BE2C (cell line): Measurements from ENCODE around the gene EXOC3L1.

Experiments
- DNase-seq: peaks from one replicate; pipeline ENCODE4 v3.0.0-alpha.2; 2020
- H3K27me3 ChIP-seq: fragments of 250-450 bp; sonication (Bioruptor Pico); 2 replicates; pipeline ENCODE4 v1.5.1; 2020; ENCODE audit warnings: mild to moderate bottlenecking
- H3K36me3 ChIP-seq: fragments of 250-450 bp; sonication (Bioruptor Pico); 2 replicates; pipeline ENCODE4 v1.5.1; 2020; ENCODE audit warnings: mild to moderate bottlenecking
- H3K4me1 ChIP-seq: fragments of 250-450 bp; sonication (Bioruptor Pico); 2 replicates; pipeline ENCODE4 v1.5.1; 2020
- H3K4me3 ChIP-seq: 2 replicates; pipeline ENCODE4 v1.5.1; 2011; ENCODE audit warnings: low read depth, low read length
- H3K9me3 ChIP-seq: fragments of 250-450 bp; sonication (Bioruptor Pico); 2 replicates; pipeline ENCODE4 v1.5.1; 2020
- TF ChIP-seq, protein P1 (sequence below): IDR thresholded peaks from 2 replicates; pipeline ENCODE4 v1.5.1; 2012; ENCODE audit warnings: mild to moderate bottlenecking, low read depth, low read length

The EXOC3L1 gene

DNA sequence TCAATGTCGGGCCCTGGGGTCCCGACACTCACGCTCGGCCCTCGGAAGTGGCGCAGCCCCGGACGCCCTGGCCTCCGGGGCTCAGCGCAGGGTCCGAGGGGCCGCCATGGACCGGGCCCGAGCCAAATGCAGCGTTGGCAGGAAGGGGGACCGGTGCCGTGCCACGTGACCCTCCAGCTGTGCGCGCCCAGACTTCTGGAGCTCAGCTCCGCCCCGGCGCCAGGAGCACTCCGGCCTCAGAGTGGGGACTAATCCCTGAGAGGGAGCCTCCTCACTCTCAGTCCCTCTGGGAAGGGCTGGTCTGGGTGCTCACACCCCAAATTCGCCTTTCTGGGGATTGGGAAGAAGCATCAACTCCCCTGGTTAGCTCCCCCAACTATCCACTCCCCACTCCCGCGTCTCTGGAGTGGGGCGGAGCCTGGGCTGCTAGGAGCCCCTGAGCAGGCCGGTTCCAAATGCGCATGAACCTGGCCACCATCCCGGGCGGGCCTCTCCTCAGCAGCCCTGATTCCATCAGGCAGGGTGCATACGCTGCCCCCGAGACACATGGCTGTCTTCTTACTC lies 39.0 kb downstream of the EXOC3L1 start, which contains the start of gene B3GNT9:
Gene B3GNT9 (minus strand): TSS at position 166 of the 564 bp plus-strand sequence. CDS start 513 bp downstream, outside the sequence.
- H3K27me3 ChIP-seq = peaks cover 8% of the 10 kb centered on the region
- DNase-seq = peak; percentile 76

DNA sequence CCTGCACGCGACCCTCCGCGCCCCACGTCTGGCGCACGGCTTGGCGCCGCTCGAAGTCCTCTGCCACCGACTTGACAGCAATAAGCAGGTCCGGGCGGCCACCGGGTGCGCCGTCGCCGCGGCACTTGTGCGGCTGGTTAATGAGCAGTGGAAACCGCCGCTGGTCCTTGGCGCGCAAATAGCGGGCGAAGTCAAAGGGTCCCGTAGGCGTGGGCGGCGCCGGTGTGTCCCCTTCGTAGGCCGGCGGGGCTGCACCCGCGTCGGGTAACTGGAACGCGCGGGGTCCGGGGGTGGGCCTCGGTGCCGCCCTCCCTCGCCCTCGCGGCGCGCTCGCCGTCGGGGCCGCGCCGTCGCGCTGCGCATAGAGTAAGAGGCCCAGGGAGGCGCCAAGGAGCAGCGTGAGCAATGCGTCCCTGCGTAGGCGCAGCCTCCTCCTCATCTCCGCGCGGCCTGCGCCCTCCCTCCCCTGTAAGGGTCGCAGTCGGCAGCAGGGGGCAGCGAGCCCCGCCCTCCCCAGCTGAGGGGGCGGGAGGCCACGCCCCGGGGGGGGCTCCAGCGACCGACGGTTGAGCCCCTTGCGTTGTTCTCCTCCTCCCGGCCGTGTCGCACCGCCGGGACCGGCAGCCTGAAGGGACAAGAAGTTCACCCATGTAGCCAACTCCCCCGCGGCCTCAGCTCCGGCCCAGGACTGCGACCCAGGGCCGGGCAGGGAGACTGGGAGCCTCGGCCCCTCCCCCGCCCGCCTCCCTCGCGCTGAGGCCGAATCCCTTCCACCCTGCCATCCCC lies 39.7 kb downstream of the EXOC3L1 start:
- peak overlapping the region; percentile 77 for H3K4me3 ChIP-seq
- H3K9me3 ChIP-seq = no peaks in the 10 kb centered on the region
- H3K4me1 ChIP-seq = 0 out of 2 replicates have a peak, but pooled peaks cover 2% of the 10 kb centered on the region
- H3K36me3 ChIP-seq = peaks cover 31% of the 10 kb centered on the region
- peaks cover 2% of the 10 kb centered on the region; the same call in 1 of the 2 replicates for H3K27me3 ChIP-seq
- DNase-seq = peak; percentile 72
- TF ChIP-seq, protein P1, sequence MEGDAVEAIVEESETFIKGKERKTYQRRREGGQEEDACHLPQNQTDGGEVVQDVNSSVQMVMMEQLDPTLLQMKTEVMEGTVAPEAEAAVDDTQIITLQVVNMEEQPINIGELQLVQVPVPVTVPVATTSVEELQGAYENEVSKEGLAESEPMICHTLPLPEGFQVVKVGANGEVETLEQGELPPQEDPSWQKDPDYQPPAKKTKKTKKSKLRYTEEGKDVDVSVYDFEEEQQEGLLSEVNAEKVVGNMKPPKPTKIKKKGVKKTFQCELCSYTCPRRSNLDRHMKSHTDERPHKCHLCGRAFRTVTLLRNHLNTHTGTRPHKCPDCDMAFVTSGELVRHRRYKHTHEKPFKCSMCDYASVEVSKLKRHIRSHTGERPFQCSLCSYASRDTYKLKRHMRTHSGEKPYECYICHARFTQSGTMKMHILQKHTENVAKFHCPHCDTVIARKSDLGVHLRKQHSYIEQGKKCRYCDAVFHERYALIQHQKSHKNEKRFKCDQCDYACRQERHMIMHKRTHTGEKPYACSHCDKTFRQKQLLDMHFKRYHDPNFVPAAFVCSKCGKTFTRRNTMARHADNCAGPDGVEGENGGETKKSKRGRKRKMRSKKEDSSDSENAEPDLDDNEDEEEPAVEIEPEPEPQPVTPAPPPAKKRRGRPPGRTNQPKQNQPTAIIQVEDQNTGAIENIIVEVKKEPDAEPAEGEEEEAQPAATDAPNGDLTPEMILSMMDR = peak; percentile 21

More for the DNA sequence above, 39.0 kb downstream of the EXOC3L1 start, which contains the start of gene B3GNT9:
- H3K36me3 ChIP-seq = peaks cover 24% of the 10 kb centered on the region
- H3K4me1 ChIP-seq = 0 out of 2 replicates have a peak, but pooled peaks cover 2% of the 10 kb centered on the region
- peak within 1 kb of the TSS; percentile 77 for H3K4me3 ChIP-seq
- no peaks in the 10 kb centered on the region for H3K9me3 ChIP-seq
- TF ChIP-seq, protein P1 = no peak

DNA sequence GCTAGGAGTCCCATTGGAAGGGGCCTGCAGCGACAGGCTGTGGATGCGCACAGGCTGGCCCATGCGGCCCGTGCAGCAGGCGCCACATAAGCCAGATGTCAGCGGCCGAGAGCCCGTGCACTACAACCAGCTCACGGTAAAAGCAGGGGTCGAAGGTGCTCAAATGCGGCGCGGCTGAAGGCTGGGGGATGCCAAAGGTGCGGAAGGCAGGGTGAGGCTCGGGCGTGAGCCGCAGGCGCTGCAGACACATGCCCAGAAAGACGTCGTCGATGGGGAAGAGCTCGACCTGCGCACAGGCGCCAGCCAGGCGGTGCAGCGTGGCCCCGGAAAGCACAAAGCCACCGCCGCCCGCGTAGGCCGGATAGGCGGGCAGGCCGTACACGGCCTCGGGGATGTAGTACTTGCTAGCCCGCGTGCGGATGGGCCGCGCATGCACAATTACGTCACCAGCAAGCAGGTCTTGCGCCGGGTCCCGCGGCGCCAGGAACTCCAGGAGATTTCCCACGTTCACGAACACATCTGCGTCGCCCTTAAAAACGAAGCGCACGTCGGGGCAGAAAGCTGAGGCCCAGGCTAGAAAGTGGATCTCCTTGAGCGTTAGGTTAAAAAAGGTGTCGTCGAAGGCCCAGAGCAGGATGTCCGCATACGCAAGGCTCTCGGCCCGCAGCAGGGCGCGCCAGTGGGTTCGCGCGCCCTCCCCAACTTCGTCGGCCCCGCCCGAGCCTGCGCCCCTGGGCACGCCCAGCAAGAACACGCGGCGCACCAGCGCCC lies 40.5 kb downstream of the EXOC3L1 start:
- Histone ChIP-seq H3K4me1 (0 out of 2 replicates have a peak, but pooled peaks cover 2% of the 10 kb centered on the region), H3K9me3 (no peaks in the 10 kb centered on the region), H3K4me3 (no peak overlapping the region), H3K36me3 (peaks cover 37% of the 10 kb centered on the region), H3K27me3 (no peaks in the 10 kb centered on the region)
- DNase-seq = peak; percentile 13
- TF ChIP-seq, protein P1 = no peak

GRCh38 chr16:67148656-67149275 lies 41.2 kb downstream of the EXOC3L1 start:
- TF ChIP-seq, protein P1 = no peak
- Histone ChIP-seq H3K4me1 (0 out of 2 replicates have a peak, but pooled peaks cover 2% of the 10 kb centered on the region), H3K36me3 (peaks cover 44% of the 10 kb centered on the region), H3K9me3 (no peaks in the 10 kb centered on the region), H3K4me3 (no peak overlapping the region), H3K27me3 (no peaks in the 10 kb centered on the region)
- DNase-seq = no peak

- DNase-seq = no peak
- Histone ChIP-seq H3K27me3 (no peaks in the 10 kb centered on the region), H3K4me3 (no peak overlapping the region), H3K36me3 (peaks cover 50% of the 10 kb centered on the region), H3K9me3 (no peaks in the 10 kb centered on the region), H3K4me1 (0 out of 2 replicates have a peak, but pooled peaks cover 2% of the 10 kb centered on the region)
- TF ChIP-seq, protein P1 = no peak
These were observed 41.7 kb downstream of the EXOC3L1 start for GRCh38 chr16:67148221-67148620.
